T-helper 1 cell (primary cell): ENCODE results near the gene BSCL2.
"Not testable (repeated sequence)": the region's sequence is repeated elsewhere in the genome, so short reads cannot be mapped to it uniquely, and the experiment has no call there.

Source experiments
- DNase-seq, 5 donors: peaks; one replicate each; pipeline ENCODE4 v3.0.0-alpha.2; 2012 to 2020

Gene BSCL2

DNA sequence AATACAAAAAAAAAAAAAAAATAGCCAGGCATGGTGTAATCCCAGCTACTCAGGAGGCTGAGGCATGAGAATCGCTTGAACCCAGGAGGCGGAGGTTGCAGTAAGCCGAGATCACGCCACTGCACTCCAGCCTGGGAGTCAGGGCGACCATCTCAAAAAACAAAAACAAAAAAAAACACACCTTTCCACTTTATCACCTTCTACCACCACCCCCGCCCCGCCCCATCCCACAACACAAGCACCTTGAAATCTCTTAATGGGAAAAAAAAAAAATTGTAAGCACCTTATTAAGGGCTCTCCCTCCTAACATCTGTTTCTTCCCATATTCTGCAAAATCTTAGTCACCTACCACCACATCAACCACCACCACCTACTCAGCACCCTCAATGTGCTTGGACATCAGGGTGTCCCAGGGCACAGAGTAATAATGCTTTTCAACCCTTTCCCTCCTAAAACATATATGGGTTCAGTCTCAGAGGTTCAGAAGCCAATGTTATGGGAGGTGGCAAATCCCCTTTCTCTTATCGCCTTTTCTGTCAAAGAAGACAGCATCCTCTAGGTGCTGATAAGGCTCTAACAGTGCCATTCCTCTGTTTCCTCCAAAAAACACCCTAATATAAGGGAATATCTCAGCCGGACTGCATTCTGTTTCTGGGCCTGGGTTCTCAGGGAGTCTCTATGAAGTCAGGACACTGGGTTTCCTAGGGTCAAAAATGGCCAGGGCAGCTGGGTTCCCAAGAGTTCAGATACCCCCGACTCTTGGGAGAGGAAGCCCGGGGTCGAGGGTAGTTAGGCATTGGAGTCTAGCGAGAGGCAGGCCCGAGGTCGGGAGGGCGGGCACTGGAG is 54.8 kb downstream of the BSCL2 start:
- peak in 2 of 5 donors; percentile 48 to 69 for DNase-seq

DNA sequence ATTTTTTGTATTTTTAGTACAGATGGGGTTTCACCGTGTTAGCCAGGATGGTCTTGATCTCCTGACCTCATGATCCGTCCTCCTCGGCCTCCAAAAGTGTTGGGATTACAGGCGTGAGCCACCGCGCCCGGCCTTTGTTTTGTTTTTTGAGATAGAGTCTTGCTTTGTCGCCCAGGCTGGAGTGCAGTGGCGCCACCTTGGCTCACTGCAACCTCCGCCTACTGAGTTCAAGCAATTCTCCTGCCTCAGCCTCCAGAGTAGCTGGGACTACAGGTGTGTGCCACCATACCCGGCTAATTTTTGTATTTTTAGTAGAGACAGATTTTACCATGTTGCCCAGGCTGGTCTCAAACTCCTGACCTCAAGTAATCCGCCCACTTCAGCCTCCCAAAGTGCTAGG is 56.9 kb downstream of the BSCL2 start:
- not testable (repeated sequence) for DNase-seq

DNA sequence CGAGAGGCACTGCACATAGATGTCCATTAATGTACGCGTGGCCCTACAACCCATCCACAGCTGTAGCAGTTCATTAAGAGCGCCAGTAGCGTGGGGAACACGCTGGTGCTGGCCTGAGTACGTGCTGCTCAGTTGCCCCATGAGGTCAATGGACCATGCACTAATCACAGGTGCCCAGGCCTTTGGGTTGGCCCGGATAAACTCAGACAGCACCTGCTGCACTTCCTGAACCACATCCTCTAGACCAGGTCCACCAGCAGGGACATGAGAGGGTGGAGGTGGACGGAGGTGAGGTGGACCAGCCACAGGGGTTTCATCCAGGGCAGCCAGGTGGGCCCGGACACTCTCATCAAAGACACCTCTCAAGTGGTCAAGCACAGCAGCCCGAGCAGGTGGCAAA is 57.7 kb downstream of the BSCL2 start:
- no peak for DNase-seq

DNA sequence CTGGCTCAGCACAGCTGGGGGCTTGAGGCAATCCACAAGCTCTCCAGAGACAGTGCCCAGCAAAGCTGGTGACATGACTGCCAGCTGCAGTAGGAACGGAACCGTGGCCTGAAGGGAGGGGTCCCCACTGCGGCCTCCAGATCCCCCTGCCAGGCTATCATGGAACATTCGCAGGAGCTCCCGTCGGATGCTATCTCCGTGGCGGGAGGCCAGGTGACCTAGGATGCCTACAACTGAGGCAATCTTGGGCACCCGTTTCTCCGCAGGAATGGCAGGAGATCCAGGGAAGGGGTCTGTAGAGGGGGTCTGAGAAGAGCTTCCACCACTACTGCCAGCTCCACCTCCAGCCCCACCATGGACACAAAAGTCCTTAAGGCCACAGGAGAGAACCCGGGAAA is 58.3 kb downstream of the BSCL2 start:
- DNase-seq = no peak

DNA sequence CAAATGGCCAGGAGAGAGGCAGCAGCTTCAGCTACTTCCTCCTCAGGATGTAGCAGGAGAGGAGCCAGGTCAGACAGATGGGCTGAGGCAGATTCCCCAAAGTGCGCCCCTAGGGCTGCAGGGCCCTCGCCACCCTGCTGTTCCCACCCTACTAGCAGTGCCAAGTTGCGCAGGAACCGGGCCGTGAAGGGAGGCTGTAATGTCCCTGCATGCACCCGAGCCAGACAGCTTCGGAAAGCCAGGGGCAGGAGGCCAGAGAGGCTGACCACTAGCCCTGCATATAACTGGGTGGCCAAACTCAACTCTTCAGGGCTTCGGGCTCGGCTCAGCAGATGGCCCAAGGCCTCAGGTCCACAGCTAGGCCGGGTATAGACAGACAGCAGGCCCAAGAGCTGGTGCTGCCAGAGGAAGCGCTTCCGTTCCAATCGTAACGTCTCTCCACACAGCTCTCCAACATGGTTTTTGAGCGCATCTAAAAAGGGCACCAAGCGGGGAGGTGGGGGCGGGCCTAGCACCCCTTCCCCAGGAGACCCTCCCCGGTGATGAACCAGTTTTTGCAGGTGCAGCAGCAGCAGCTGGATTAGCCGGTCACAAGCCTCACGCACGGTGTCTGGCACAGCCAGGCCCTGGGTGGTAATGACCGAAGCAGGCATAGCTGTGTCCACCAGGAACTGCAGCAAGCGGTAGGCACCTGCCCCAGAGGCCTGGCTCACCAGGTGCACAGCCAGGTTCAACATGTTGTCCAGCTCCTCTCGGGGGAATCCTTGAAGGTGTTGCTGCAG is 58.8 kb downstream of the BSCL2 start:
- no peak for DNase-seq

DNA sequence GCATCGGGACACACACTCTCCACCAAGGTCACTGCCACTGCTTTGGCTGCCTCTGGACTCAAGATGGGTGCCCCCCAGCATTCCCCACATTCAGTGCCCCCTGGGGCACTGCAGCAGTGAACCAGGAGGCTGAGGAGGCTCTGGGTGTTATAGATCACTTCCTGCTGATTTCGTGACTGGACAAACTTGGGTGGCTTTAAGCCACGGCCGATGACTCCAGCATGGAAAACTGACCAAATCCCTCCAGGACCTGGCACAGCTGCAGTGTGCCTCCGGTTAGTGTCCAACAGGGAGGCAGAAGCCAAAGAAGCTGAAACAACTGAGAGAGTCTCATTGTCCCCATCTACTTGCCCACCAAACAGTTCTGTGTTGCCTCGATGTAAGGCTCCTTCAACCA is 59.6 kb downstream of the BSCL2 start:
- DNase-seq = no peak

DNA sequence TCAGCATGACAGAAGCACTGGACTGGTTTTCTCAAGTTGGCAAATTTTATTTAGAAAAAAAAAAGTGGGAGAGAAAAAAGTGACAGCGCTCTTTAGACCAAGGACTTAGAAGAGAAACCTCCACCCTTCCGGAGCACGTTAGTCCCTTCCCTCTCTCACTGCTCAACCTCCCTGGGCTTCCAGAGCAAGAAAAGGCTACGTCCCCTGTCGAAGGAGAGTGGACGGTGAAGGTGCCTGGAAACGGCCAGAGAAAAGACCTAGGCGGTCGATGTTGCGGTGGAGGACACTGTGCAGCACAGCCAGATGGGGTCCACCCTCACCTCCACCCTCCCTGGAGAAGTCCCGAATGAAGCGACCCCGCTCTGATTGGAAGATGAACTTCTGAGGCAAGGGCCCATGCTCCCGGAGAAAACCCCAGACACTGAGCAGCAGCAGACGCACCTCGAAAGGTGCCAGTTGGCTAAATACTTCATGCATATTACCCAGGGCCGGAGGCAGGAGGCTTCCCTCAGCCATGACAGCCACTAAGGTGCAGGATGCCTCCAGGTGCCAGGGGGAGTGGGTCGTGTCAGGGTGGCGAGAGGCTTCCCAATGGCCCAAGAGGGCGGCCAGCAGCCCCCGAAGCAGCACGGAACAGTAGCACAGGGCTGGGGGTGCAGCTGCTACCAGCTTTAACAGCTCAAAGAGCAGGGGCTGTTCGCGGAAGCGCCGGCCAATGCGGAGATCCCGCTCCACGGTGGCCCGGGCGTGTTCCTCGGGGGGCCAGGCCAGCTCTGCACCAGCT is 60.2 kb downstream of the BSCL2 start:
- DNase-seq = no peak

DNA sequence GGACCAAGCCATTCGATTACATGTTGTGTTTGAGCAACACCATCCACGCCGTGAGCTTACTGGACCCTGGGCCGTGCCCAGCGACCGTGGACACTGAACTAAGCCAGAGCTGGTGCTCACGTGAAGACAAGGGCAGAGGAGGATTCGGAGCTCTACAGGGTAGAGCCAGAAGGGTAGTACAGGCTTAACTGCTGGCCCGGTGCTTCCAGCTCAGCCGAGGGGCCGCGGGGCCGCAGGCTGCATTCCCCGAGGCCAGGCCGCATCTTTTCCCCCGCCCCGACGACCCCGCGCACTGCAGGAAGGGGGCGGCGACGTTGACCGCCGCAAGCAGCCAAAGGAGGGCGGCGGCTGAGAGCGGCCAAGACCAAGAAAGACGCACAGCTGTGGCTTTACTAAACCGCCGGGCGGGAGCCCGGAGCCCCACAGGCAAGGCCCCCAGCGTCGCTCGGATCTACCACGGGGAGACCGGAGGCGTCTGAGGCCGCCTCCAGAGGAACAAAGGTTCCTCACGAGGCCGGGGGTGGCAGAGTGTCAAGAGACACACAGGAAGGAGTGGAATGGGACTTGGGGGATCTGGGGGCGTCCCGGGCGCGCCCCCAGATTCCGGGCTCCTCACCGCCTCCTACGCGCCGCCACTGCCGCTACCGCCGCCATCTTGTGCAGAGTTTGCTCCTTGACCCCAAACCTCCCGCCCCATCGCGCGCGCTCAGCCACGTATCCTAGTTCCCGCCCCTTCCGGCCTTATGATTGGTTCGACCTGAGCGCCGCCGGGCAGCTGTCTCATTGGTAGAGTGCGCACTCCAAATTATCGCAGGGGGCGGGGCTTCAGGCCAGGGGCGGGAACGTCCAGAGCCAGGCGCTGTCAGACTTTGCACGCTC is 61.0 kb downstream of the BSCL2 start, which contains the start of gene GANAB:
Gene GANAB (minus strand): TSS at position 668 of the 879 bp plus-strand sequence. CDS start 14 bp downstream, at position 654.
- peak; percentile 97 to 99 (median 98) for DNase-seq

DNA sequence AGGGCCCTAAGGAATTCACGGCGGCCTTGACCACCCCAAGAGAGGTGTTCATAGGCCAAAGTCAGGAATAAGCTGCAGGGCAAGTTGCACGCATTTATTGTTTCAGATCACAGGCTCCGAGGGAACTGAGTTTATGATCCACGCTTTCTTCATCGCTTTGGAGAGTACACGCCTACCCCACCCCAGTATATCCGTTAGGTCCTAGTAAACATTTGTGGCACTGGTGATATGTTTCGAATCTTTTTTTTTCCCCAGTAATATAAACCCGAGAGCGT is 61.6 kb downstream of the BSCL2 start:
- no peak for DNase-seq

DNA sequence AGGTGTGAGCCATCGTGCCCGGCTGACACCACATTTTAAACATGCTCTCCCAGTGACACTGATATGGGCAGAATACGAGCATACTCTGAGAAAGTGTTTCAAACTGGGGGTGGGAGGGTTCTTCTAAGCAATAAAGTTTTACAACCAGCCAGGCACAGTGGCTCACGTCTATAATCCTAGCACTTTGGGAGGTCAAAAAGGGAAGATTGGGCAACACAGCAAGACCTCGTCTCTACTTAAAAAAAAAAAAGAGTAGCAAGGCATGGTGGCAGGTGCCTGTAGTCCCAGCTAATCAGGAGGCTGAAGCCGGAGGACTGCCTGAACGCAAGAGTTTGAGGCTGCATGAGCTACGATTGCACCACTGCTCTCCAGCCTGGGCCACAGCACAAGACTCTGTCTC is 63.0 kb downstream of the BSCL2 start:
- DNase-seq = no peak
